Keratinocyte (primary cell): ENCODE data around the gene TMC7.
A peak's percentile ranks its signal among the peaks of the same experiment; 100 is the strongest.

ENCODE experiments used
- EZH2 ChIP-seq: IDR thresholded peaks from one replicate; pipeline ENCODE4 v1.6.1; 2012; ENCODE audit warnings: inconsistent platforms, mild to moderate bottlenecking, low read length, moderate library complexity
- TF ChIP-seq, protein P1 (sequence below), 3 experiments: IDR thresholded peaks in 1 of 3; conservative IDR thresholded peaks in 1 of 3; optimal IDR thresholded peaks in 1 of 3; 2 replicates in 2 of 3; 3 replicates in 1 of 3; pipeline versions ENCODE3 to v1.5.1; 2011; ENCODE audit warnings: low read length in 3 of 3, mild to moderate bottlenecking in 3 of 3, moderate library complexity in 2 of 3, control low read depth in 1 of 3, inconsistent platforms in 1 of 3; ENCODE audit not compliant: insufficient read depth in 2 of 3; ENCODE audit errors: extremely low read depth in 1 of 3

DNA sequence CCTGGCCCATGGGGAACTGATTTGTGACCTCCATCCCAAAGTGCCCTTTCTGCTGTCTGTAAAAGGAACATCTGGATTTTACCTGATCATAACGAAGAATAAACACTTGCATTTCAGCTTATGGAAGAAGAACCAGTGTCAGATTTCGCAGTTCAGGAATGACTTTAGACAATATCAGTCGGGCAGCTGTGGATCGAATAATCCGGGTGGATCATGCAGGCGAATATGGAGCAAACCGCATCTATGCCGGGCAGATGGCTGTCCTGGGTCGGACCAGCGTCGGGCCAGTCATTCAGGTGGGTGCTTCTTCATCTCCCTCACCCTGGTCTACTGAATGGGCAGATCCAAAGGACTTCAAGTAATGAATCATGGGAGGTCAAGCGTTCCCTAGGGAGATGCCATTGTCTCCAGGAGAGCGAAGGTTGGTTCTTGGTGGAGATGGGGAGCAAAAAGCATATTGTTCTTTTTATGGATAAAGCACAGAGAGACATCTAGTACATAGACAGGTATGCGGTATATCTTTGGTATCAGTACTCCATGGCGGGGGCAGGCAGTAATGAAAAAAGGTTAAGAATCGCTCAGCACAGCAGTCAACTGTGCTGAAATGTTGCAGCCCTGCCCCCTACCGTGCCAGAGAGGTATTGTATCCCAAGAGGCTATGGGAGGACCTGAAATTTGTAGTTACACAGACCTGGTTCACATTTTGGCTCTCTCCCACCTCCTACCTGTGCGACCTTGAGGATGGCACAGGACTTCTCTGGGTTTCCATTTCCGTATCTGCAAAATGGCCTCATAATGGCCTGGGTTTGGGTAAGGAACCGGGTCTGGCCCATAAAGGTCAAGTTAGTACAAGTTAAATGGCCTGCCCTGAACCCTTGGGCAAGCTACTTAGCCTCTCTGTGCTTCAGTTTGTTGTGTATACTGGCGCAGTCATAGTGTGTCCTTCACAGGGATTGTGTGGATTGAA, 88.4 kb downstream of the TMC7 start:
- TF ChIP-seq, protein P1, sequence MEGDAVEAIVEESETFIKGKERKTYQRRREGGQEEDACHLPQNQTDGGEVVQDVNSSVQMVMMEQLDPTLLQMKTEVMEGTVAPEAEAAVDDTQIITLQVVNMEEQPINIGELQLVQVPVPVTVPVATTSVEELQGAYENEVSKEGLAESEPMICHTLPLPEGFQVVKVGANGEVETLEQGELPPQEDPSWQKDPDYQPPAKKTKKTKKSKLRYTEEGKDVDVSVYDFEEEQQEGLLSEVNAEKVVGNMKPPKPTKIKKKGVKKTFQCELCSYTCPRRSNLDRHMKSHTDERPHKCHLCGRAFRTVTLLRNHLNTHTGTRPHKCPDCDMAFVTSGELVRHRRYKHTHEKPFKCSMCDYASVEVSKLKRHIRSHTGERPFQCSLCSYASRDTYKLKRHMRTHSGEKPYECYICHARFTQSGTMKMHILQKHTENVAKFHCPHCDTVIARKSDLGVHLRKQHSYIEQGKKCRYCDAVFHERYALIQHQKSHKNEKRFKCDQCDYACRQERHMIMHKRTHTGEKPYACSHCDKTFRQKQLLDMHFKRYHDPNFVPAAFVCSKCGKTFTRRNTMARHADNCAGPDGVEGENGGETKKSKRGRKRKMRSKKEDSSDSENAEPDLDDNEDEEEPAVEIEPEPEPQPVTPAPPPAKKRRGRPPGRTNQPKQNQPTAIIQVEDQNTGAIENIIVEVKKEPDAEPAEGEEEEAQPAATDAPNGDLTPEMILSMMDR (optimal IDR thresholded peaks at IDR 0.05 in 1 of 3, IDR thresholded peaks at IDR 0.05 in 1 of 3, conservative IDR thresholded peaks at IDR 0.05 in 1 of 3; ENCODE audit: extremely low read depth in 1 of 3, insufficient read depth in 2 of 3, low read length in 3 of 3), result peak; percentile 80 to 91 (median 87)
- no peak for TF ChIP-seq EZH2
